GM12891 (cell line): ENCODE data around the gene STRADB.

Experiments used
- POLR2A ChIP-seq: IDR thresholded peaks from 2 replicates; pipeline ENCODE4 v1.6.1; 2011; ENCODE audit warnings: low read depth, low read length, control low read depth
- SPI1 ChIP-seq: IDR thresholded peaks from 2 replicates; pipeline ENCODE4 v1.6.1; 2011; ENCODE audit warnings: low read depth, low read length, control low read depth
- TAF1 ChIP-seq: IDR thresholded peaks from 2 replicates; pipeline ENCODE4 v1.6.1; 2011; ENCODE audit warnings: low read depth, low read length, control low read depth

- TF ChIP-seq SPI1 (no peak), POLR2A (no peak), TAF1 (no peak)
These were observed 42.6 kb upstream of the STRADB start for GRCh38 chr2:201408931-201409330.
